Esophagus squamous epithelium (tissue), 5 donors: ENCODE data around the gene INSIG2. TPM values are rescaled to one million over a fixed set of nuclear protein-coding genes. Genes with fewer than 3 reads are reported as not detected.
"Not testable (repeated sequence)": the region's sequence is repeated elsewhere in the genome, so short reads cannot be mapped to it uniquely, and the experiment has no call there.

ENCODE experiments used
- DNase-seq: peaks from one replicate; lab custom pipeline; 2025; lab: John Stamatoyannopoulos, UW
- H3K27ac ChIP-seq, 4 donors: fragments of 200-600 bp; sonication (generic); one replicate each; pipeline ENCODE4 v1.5.1; 2016 to 2019; ENCODE audit warnings: mild to moderate bottlenecking in 1 of 4
- H3K27me3 ChIP-seq, 4 donors: fragments of 200-600 bp; sonication (generic); 1 replicate in 3 of 4; 2 replicates in 1 of 4; pipeline versions ENCODE4 v1.5.1 to v1.6.0; 2017 to 2021; ENCODE audit warnings: antibody characterized with exemption in 1 of 4
- H3K36me3 ChIP-seq, 3 donors: fragments of 200-600 bp; sonication (generic); one replicate each; pipeline ENCODE4 v1.5.1; 2016 to 2019
- H3K4me1 ChIP-seq, 3 donors: fragments of 200-600 bp; sonication (generic); one replicate each; pipeline ENCODE4 v1.5.1; 2017 to 2019
- H3K4me3 ChIP-seq, 4 donors: fragments of 200-600 bp; sonication (generic); 1 replicate in 3 of 4; 2 replicates in 1 of 4; pipeline ENCODE4 v1.5.1; 2016 to 2019; ENCODE audit warnings: mild to moderate bottlenecking in 2 of 4, moderate library complexity in 1 of 4
- H3K9me3 ChIP-seq, 3 donors: fragments of 200-600 bp; sonication (generic); one replicate each; pipeline ENCODE4 v1.5.1; 2016 to 2019
- CTCF ChIP-seq, 6 experiments: fragments of 450-650 bp in 4 of 6; fragments of 200-600 bp in 2 of 6; sonication (generic) in 2 of 6; IDR thresholded peaks; one replicate each; pipeline ENCODE4 v1.5.1; 2016 to 2019; ENCODE audit warnings: antibody characterized with exemption in 6 of 6, mild to moderate bottlenecking in 4 of 6, moderate library complexity in 4 of 6
- POLR2A ChIP-seq, 4 donors: fragments of 450-650 bp; IDR thresholded peaks; one replicate each; pipeline ENCODE4 v1.6.1; 2017; ENCODE audit warnings: antibody characterized with exemption in 4 of 4, mild to moderate bottlenecking in 4 of 4, moderate library complexity in 3 of 4
- whole genome bisulfite sequencing, 2 donors: methylation state at CpG; one replicate each; pipeline ENCODE4 v1.1.5; 2018; 5-methylcytosine and 5-hydroxymethylcytosine counted together
- intact Hi-C: fragments of 100-400 bp; cut with DNase I; formaldehyde crosslinking; loops from one replicate; pipeline ENCODE4 v1.15.0; 2022
- total RNA-seq, 4 donors: library from RNA; depleted of rRNA; stranded (reverse); fragments of >200 nt; gene quantifications; one replicate each; pipeline ENCODE4 v1.1.0, GENCODE V29; 2016
- donor health status: DM: yes; HTN: yes; CAD: no.

The INSIG2 gene
- total RNA-seq, 4 donors from 2014 or later = 2.5 to 10.1 (median 6.5) TPM

DNA sequence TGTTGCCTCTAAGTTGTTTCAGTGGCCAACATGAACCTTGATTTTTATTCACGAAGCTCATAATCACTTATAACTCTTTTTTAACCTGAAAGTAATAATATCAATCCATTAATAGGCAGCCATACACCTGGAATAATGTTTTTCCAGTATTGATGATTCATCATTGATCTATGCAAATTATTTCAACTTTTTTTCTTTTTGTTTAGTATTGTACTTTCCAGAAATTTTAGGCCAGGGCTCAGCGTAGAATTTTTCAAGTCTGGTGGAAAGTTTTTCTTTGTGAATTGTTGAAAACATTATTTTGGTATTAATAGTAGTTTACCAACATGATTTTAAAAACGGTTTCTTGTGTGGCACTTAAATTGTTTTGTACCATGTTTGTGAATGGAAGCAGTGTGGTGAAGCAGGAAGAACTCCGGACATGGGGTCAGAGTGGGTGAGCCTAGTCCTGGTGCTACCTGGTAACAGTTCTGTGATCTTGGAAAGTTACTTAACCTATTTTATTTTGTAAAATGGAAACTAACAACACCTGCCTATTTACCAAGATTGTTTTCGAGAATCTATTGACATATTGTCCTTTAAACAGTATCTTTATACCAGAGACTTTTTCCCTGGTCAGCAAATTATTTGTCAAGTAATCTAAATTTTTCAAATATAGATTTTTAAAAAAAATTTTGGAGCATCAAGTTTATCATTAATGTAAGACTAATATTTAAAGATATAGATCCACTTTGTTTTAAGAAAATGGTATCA lies 2.3 kb downstream of the INSIG2 start:
- H3K36me3 ChIP-seq = no peaks in the 10 kb centered on the region
- peaks cover 7 to 33% (median 18%) of the 10 kb centered on the region in 3 donors for H3K4me1 ChIP-seq
- no peak overlapping the region for H3K27ac ChIP-seq
- H3K27me3 ChIP-seq = no peaks in the 10 kb centered on the region
- no peak for DNase-seq
- WGBS, 2 donors = 77 to 84% methylated on average over 5 of the region's 5 CpGs
- no peak overlapping the region for H3K4me3 ChIP-seq
- intact Hi-C loops = no loop called here
- H3K9me3 ChIP-seq = no peaks in the 10 kb centered on the region
- no peak for TF ChIP-seq POLR2A (IDR thresholded peaks at IDR 0.05)
- no peak for TF ChIP-seq CTCF (IDR thresholded peaks at IDR 0.05)

DNA sequence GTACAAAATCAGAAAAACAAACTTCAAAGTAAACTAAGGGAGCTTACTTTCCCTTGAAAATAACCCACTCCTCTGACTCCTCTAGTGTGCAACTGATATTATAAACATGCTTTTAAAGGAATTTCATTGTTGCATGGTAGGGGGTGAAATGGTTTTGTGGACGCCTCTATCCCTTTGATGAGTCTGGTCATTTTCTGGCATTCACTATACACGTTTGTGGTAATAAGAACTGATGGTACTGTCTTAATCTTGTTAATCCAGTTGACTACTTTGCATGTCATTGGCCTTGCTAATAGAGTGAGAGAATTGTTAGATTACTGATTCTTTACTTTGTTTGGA lies 2.8 kb downstream of the INSIG2 start:
- WGBS, 2 donors = 76 to 82% methylated on average over 2 of the region's 2 CpGs
- no peaks in the 10 kb centered on the region for H3K36me3 ChIP-seq
- intact Hi-C loops = no loop called here
- no peak for DNase-seq
- H3K4me1 ChIP-seq = peaks cover 7 to 33% (median 18%) of the 10 kb centered on the region in 3 donors
- no peaks in the 10 kb centered on the region for H3K27me3 ChIP-seq
- H3K27ac ChIP-seq = no peak overlapping the region
- TF ChIP-seq CTCF (IDR thresholded peaks at IDR 0.05) = no peak
- TF ChIP-seq POLR2A (IDR thresholded peaks at IDR 0.05) = no peak
- no peaks in the 10 kb centered on the region for H3K9me3 ChIP-seq
- H3K4me3 ChIP-seq = no peak overlapping the region

- TF ChIP-seq POLR2A (IDR thresholded peaks at IDR 0.05) = no peak
- TF ChIP-seq CTCF (IDR thresholded peaks at IDR 0.05) = no peak
- DNase-seq = no peak
- intact Hi-C loops = no loop called here
- Histone ChIP-seq H3K9me3 (no peaks in the 10 kb centered on the region), H3K4me3 (no peak overlapping the region), H3K27me3 (no peaks in the 10 kb centered on the region), H3K36me3 (peaks cover 0 to 2% (median 0%) of the 10 kb centered on the region in 3 donors), H3K4me1 (peaks cover 7 to 33% (median 18%) of the 10 kb centered on the region in 3 donors), H3K27ac (no peak overlapping the region)
- 75 to 78% methylated on average over 1 of the region's 1 CpG for WGBS, 2 donors
These were observed 3.4 kb downstream of the INSIG2 start for GRCh38 chr2:118091631-118092030.

DNA sequence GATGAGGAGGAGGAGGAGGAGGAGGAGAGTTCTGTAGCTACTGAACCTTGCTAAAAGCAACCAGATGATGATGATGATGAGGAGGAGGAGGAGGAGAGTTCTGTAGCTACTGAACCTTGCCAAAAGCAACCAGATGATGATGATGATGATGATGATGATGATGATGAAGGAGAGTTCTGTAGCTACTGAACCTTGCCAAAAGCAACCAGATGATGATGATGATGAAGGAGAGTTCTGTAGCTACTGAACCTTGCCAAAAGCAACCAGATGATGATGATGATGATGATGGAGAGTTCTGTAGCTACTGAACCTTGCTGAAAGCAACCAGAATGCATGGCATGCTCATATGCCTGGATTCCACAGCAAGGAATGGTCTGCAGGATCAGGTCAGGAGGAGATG lies 5.8 kb downstream of the INSIG2 start:
- H3K27ac ChIP-seq, H3K9me3 ChIP-seq, H3K4me3 ChIP-seq, DNase-seq, intact Hi-C loops, H3K27me3 ChIP-seq: not testable (repeated sequence)
- Histone ChIP-seq H3K36me3 (peaks cover 0 to 23% (median 0%) of the 10 kb centered on the region in 3 donors), H3K4me1 (peaks cover 4 to 21% (median 11%) of the 10 kb centered on the region in 3 donors)

DNA sequence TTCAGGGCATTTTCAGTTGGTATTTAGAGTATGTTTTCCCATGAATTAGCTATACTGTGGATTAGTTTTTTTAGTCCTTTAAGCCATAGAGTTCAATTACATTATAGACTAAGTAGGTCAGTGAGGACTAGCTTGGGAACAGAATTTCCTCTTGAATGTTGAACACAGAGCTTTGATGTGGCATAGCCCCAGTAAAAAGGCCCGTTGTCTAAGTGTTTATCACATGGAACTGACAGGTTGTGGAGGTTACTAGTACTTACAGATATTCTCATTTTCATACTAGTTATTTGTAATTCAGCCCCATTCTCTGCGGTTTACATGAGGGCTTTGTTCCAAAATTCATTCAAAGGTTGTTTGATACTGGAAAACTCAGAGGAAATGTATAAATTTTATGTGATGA lies 6.2 kb downstream of the INSIG2 start:
- Histone ChIP-seq H3K9me3 (no peaks in the 10 kb centered on the region), H3K4me3 (no peak overlapping the region), H3K4me1 (peaks cover 3 to 17% (median 10%) of the 10 kb centered on the region in 3 donors), H3K36me3 (peaks cover 0 to 24% (median 0%) of the 10 kb centered on the region in 3 donors), H3K27me3 (no peaks in the 10 kb centered on the region), H3K27ac (no peak overlapping the region)
- DNase-seq = no peak
- intact Hi-C loops = no loop called here
- WGBS, 2 donors = 69 to 78% methylated on average over 2 of the region's 2 CpGs
- TF ChIP-seq POLR2A (IDR thresholded peaks at IDR 0.05) = no peak
- no peak for TF ChIP-seq CTCF (IDR thresholded peaks at IDR 0.05)
